ENCODE results near the gene MAP2K5. TPM values are rescaled to one million over a fixed set of nuclear protein-coding genes. Genes with fewer than 3 reads are reported as not detected.

MAP2K5 gene
- total RNA-seq, 1 donor from 2014 or later = 26.7 TPM

GRCh38 chr15:67578020-67578600, 35.6 kb downstream of the MAP2K5 start:
- CTCF ChIA-PET = no interaction called here
- no peaks in the 10 kb centered on the region for H3K9me3 Mint-ChIP-seq

DNA sequence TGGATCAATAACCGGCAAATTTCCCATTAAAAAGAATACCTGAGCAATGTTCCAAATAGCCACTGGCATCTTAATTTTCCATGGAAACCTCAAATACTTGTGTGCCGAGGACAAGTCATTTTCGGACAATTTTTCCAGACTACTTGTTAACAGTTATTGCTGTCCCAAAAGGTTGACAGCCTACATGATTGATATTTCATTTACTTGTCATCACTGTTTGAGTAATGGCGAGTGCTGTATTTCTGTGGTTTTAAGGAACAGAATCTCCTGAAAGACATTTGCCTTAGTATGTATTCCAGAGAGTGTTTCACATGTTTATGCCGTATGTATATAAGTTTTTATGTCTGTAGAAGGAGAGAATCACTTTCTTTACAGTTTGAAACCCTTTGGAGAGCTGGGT, 36.7 kb downstream of the MAP2K5 start:
- POLR2A ChIA-PET = no interaction called here
- no peak overlapping the region for H3K4me3 Mint-ChIP-seq
- intact Hi-C loops (cut with micrococcal nuclease) = loop anchor here (10.0 kb wide), 1 partner anchor 644 kb away; no protein-coding TSS in a partner anchor
- CTCF ChIA-PET = no interaction called here
- ATAC-seq (ENCODE audit: low read depth) (no peak), DNase-seq (no peak)
- no peaks in the 10 kb centered on the region for H3K9me3 Mint-ChIP-seq
- peaks cover 2% of the 10 kb centered on the region for H3K4me1 Mint-ChIP-seq
- no peak overlapping the region for H3K27ac Mint-ChIP-seq
- H3K36me3 Mint-ChIP-seq (ENCODE audit: low read depth) = peaks cover 8% of the 10 kb centered on the region
- TF ChIP-seq CTCF (IDR thresholded peaks at IDR 0.05) = no peak
- H3K27me3 Mint-ChIP-seq = no peaks in the 10 kb centered on the region

More at GRCh38 chr15:67578020-67578600, 35.6 kb downstream of the MAP2K5 start:
- no peaks in the 10 kb centered on the region for H3K27me3 Mint-ChIP-seq
- POLR2A ChIA-PET = no interaction called here
- intact Hi-C loops (cut with micrococcal nuclease) = loop anchor here (10.0 kb wide), 1 partner anchor 643 kb away; no protein-coding TSS in a partner anchor
- no peak for ATAC-seq (ENCODE audit: low read depth)
- no peak for DNase-seq
- no peak overlapping the region for H3K4me3 Mint-ChIP-seq
- peaks cover 3% of the 10 kb centered on the region for H3K4me1 Mint-ChIP-seq
- H3K36me3 Mint-ChIP-seq (ENCODE audit: low read depth) = peaks cover 8% of the 10 kb centered on the region
- no peak overlapping the region for H3K27ac Mint-ChIP-seq
- TF ChIP-seq CTCF (IDR thresholded peaks at IDR 0.05) = no peak

- Mint-ChIP-seq H3K4me1 (peaks cover 2% of the 10 kb centered on the region), H3K4me3 (no peak overlapping the region), H3K36me3 (ENCODE audit: low read depth) (peaks cover 12% of the 10 kb centered on the region), H3K9me3 (no peaks in the 10 kb centered on the region), H3K27ac (no peak overlapping the region), H3K27me3 (no peaks in the 10 kb centered on the region)
- no peak for TF ChIP-seq CTCF (IDR thresholded peaks at IDR 0.05)
- ATAC-seq (ENCODE audit: low read depth) = no peak
- CTCF ChIA-PET = no interaction called here
- POLR2A ChIA-PET = no interaction called here
- intact Hi-C loops (cut with micrococcal nuclease) = loop anchor here (10.0 kb wide), 1 partner anchor 645 kb away; no protein-coding TSS in a partner anchor
- DNase-seq = no peak
Observed at GRCh38 chr15:67579967-67580366, 37.5 kb downstream of the MAP2K5 start.

- no peak overlapping the region for H3K27ac Mint-ChIP-seq
- H3K4me3 Mint-ChIP-seq = no peak overlapping the region
- no peak for DNase-seq
- H3K36me3 Mint-ChIP-seq (ENCODE audit: low read depth) = peaks cover 38% of the 10 kb centered on the region
- TF ChIP-seq CTCF (IDR thresholded peaks at IDR 0.05) = no peak
- H3K27me3 Mint-ChIP-seq = no peaks in the 10 kb centered on the region
- no peak for ATAC-seq (ENCODE audit: low read depth)
- intact Hi-C loops (cut with micrococcal nuclease) = no loop called here
- H3K4me1 Mint-ChIP-seq = peaks cover 2% of the 10 kb centered on the region
- CTCF ChIA-PET = no interaction called here
- H3K9me3 Mint-ChIP-seq = no peaks in the 10 kb centered on the region
- POLR2A ChIA-PET = no interaction called here
Observed at GRCh38 chr15:67584157-67584556, 41.7 kb downstream of the MAP2K5 start.

DNA sequence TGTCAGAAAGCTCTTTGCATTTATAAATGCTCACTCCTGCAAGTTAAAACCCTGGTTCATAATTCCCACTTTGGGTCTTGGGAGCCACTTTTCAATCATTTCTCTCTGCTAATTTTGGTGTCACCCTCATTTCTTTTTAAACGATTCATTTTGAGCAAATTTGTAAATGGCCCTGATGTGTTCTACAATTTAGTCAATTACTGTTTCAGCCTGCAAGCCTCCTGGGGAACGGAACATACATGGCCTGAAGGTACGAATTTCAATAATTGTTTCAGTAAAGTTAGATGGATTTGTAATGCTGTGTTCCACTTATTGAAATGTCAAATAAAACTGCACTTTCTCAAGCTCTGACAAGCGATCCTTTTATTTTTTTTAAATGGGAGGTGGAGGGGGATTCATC, 43.2 kb downstream of the MAP2K5 start:
- Mint-ChIP-seq H3K27me3 (no peaks in the 10 kb centered on the region), H3K36me3 (ENCODE audit: low read depth) (peaks cover 37% of the 10 kb centered on the region), H3K9me3 (no peaks in the 10 kb centered on the region), H3K4me3 (no peak overlapping the region), H3K27ac (no peak overlapping the region), H3K4me1 (peaks cover 2% of the 10 kb centered on the region)
- intact Hi-C loops (cut with micrococcal nuclease) = no loop called here
- DNase-seq = no peak
- TF ChIP-seq CTCF (IDR thresholded peaks at IDR 0.05) = no peak
- ChIA-PET CTCF (no interaction called here), POLR2A (no interaction called here)
- ATAC-seq (ENCODE audit: low read depth) = no peak
